Measurements from ENCODE around the gene NAT9. TPM values are rescaled to one million over a fixed set of nuclear protein-coding genes. Genes with fewer than 3 reads are reported as not detected.

The NAT9 gene
- total RNA-seq, 2 experiments from 2014 or later: 44.4 to 49.6 TPM

- POLR2A ChIA-PET: no interaction called here
- CTCF ChIA-PET: interaction anchor here (1.0 kb wide), 1 partner anchor 16 kb away, joined by 5 read pairs; no protein-coding TSS in a partner anchor
These were observed 31.8 kb upstream of the NAT9 start for GRCh38 chr17:74807925-74808324.

DNA sequence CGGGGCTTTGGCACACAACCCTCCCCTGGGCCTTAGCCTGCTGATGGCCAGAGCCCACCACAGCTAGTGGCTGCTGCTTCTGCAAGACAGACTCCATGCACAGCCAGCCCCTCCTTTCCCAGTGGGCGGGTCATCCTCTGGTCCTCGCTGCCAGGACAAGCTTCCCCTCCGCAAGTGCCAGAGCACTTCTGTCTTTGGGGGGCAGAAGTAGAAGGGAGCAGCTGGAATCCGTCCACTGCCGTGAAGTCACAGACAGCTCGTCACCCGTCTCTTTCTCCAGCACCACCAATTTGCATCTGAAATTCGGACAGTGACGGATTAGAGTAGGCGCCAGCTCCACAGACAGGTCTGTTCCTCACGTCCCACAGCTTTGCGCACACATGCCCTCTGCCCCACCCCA lies 31.3 kb upstream of the NAT9 start:
- POLR2A ChIA-PET: no interaction called here
- CTCF ChIA-PET: interaction anchor here (1.5 kb wide), 1 partner anchor 9 kb away, joined by 5 read pairs; no protein-coding TSS in a partner anchor

DNA sequence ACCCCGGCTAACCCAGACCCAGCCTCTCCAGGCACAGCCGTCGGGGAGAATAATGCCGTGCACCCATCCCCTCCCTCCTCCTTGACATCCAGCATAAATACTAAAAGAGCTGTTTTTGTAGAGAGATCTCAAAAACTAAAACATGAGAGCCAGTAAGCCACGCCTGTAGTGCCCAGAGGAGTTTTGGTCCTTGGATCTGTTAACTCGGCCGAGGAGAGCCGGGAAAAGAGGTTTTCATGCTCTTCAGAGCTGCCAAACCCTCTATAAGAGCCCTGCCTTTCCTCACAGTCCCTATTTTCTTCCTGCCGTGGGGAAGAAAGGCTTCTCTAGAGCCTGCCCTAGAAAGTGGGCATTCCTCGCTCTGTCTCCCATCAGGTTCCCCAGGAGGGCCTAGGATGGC lies 30.2 kb upstream of the NAT9 start:
- POLR2A ChIA-PET: no interaction called here
- CTCF ChIA-PET: interaction anchor here (1.2 to 1.5 kb wide), 3 partner anchors 11 to 155 kb away, joined by 3 to 5 read pairs (median 3); no protein-coding TSS in a partner anchor

DNA sequence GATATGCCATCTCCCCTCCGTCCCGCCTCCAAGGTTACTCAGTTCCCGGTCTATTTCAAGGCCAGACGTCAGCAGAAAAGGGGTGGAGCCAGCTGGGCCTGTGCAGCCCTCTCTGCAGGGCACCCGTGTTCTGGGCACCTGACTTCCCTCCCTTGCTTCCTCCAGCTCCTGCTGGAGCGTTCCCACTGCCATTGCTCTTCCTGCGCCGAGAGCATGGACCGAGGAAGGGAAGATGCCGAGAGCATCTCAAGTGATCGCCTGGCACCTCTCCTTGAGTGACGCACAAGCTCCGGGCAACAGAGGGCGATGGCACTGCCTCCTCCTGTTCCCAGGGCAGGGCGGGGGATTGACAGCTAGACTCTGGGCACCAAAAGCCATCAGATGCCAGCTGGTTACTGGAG lies 29.4 kb upstream of the NAT9 start:
- ChIA-PET POLR2A (no interaction called here), CTCF (interaction anchor here (0.7 to 1.5 kb wide), 3 partner anchors 14 to 154 kb away, joined by 3 to 4 read pairs (median 3); no protein-coding TSS in a partner anchor)

DNA sequence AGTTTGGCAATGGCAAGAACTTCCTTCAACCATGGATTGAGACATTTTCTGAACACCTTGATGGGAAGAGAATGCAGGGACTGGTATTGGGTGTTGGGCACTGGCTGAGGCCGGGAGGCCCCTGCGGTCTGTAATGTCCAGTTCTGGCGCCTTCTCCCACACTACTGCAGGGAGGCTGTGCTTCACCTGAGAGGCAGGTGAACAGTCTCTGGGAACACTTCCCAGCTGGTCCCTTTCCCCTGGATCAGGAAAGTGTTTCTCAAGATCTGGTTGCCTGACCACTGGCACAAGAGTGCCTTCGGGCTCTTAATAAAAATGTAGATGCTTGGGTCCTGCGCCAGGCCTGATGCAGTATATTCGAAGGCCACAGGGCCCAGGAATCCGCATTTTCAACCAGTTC lies 28.5 kb upstream of the NAT9 start:
- CTCF ChIA-PET: interaction anchor here (0.7 to 1.0 kb wide), 2 partner anchors 13 to 14 kb away, joined by 4 to 5 read pairs; no protein-coding TSS in a partner anchor
- POLR2A ChIA-PET: no interaction called here

- CTCF ChIA-PET: interaction anchor here (1.0 kb wide), 1 partner anchor 13 kb away, joined by 5 read pairs; no protein-coding TSS in a partner anchor
- POLR2A ChIA-PET: no interaction called here
These were observed 27.8 kb upstream of the NAT9 start for GRCh38 chr17:74803971-74804370.

DNA sequence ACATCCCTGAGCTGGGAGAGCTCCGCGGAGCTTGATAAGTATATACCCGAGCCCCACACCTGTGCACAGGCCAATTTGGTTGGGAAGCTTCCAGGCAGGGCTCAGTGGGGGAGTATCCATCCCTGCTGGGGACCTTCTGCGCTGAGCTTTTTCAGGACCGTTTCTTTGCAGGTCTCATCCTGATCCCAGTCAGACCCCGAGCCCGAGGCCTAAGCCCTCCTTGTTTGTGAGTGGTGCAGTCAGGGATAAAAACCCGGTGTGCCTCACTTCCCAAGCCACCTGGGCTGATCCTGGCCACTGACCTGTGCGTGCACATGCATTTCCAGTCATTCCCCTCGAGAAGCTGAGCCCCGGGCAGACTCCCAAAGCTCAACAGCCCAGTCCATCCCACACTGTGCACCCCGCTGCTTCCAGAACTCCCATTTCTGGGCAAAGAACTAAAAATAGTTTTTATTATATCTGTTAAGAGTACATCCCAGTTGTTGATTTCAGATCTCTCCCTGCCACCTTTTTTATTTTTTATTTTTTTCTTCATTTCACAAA lies 27.3 kb upstream of the NAT9 start:
- POLR2A ChIA-PET: no interaction called here
- CTCF ChIA-PET: no interaction called here

DNA sequence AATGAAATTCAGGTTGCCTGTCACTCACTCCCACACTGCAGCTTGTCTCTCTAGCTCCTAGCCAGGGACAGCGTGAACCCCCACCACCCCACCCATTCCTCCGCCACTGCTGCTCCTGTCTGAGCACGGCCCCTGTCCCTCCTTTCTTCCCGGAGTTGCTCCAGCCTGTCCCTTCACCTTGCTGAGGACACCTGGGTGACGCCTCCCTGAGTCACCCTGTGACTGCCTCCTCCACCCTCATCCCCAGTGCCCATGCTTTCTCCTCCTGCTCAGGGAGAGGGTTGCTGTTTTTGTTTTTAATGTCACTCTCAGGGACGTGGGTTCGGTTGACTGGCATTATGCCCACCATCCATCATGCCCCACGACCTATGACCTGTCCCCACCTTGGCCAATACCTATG lies 25.8 kb upstream of the NAT9 start:
- POLR2A ChIA-PET: no interaction called here
- CTCF ChIA-PET: interaction anchor here (0.6 kb wide), 1 partner anchor 10 kb away, joined by 3 read pairs; no protein-coding TSS in a partner anchor

DNA sequence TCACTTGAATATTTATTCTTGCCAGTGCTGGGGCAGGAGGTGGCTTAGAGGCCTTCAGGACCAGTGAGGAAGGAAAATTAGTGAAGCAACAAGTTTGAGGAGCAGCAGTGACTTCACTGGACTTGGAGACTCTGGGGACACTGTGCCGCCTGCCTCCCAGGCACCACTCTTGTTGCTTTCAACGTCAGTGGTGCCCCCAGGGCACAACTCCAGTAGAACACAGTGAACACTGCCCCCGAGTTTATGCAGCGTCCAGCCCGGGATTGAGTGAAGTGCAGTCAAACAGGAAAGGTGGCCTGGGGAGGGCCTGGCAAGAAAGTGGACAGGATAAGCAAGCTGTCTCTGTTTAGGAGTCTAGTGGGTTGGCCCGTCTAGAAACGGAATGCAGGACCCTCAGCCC lies 24.4 kb upstream of the NAT9 start:
- ChIA-PET POLR2A (no interaction called here), CTCF (no interaction called here)

DNA sequence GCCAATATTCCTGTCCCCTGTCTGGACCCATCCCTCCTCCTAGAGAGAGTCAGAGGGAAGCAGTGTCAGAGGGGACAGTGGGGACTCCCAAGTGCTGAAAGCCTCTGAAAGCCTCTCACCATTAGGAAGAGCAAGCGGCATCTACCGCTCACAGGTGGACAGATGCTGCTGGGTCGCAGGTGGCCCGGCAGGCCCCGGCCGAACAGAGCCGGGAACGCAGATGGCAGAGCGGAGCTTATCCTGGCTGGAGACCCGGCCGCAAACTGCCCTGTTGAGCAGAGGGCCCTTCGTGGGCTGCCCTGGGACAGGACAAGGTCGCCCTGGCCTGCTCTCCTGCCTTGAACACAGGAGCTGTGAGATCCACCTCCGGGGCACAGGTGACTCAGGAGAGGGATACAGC lies 23.0 kb upstream of the NAT9 start:
- ChIA-PET CTCF (no interaction called here), POLR2A (no interaction called here)

- ChIA-PET CTCF (no interaction called here), POLR2A (no interaction called here)
These were observed 22.1 kb upstream of the NAT9 start for GRCh38 chr17:74798239-74798707.

DNA sequence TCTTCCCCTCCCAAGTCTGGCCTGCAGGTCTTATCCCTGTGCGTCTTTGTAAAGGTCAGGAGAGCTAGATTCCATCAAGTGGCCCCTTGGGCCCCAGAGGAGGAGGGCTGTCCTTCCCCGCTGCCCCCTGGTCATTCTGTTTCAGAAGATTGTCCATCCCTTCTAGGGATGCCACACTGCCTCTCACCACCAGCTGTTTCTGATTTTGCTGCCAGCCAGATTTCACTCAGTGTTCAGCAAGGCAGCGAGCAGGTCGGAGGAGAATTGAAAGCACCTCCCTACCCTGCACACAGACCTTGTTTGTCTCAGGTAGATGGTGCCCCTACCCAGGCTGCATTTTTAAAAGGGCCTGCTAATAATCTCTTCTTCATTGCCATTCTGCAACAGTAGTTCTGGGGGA lies 21.7 kb upstream of the NAT9 start:
- ChIA-PET POLR2A (no interaction called here), CTCF (interaction anchor here (0.7 kb wide), 1 partner anchor 65 kb away, joined by 3 read pairs; no protein-coding TSS in a partner anchor)

DNA sequence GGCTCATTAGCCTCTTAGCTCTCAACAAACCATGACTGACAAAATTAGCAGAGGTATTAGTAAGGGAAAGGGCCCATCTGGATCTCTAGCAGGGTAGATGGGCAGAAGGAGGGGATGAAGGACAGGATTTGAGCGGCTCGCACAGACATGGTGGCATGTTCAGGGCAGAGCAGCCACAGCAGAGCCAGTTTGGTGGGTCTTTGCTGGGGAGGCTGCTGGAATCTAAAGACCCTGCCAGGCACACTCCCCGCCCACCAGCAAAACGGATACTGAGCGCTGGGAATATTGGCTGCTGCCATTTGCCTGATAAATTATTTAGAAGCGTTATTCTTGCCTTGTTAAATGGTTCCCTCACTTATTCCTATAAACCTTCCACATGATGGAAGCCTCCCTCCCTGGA lies 20.7 kb upstream of the NAT9 start:
- CTCF ChIA-PET: interaction anchor here (0.7 to 1.1 kb wide), 2 partner anchors 66 to 68 kb away, joined by 3 read pairs; no protein-coding TSS in a partner anchor
- POLR2A ChIA-PET: no interaction called here

GRCh38 chr17:74796211-74796610 lies 20.1 kb upstream of the NAT9 start:
- ChIA-PET CTCF (interaction anchor here (1.1 kb wide), 1 partner anchor 69 kb away, joined by 3 read pairs; no protein-coding TSS in a partner anchor), POLR2A (no interaction called here)

- POLR2A ChIA-PET: no interaction called here
- CTCF ChIA-PET: interaction anchor here (1.1 kb wide), 1 partner anchor 70 kb away, joined by 3 read pairs; no protein-coding TSS in a partner anchor
These were observed 19.3 kb upstream of the NAT9 start for GRCh38 chr17:74795327-74796020.

DNA sequence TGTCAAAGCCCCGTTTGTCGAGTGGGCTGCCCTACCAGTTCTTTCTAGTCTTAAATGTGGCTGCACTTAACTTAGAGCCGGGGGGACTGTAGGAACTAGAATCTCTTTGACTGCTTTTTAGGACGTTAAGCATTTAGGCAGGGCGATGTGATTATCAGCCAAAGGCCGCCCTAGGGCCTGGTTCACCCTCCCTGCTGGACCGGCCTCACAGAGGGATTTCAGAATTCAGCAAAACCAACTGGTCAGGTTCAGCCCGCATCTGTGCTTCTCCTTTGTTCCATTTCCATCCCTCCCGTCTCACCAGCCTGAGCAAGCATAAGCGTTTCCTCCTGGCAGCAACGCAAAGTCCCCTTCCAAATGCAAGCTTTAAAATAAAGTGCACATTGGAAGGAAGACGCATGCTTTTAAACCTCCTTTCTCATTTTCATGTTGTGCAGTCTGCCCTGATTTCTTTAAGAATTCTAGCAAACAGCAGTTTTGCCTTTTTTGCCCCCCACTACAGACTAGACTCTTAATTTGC lies 16.5 kb upstream of the NAT9 start:
- CTCF ChIA-PET: interaction anchor here (1.2 to 7.4 kb wide), 4 partner anchors 8 to 81 kb away, joined by 3 to 112 read pairs (median 18); partner anchors contain the start of genes FDXR, GRIN2C and NAT9
- POLR2A ChIA-PET: no interaction called here

DNA sequence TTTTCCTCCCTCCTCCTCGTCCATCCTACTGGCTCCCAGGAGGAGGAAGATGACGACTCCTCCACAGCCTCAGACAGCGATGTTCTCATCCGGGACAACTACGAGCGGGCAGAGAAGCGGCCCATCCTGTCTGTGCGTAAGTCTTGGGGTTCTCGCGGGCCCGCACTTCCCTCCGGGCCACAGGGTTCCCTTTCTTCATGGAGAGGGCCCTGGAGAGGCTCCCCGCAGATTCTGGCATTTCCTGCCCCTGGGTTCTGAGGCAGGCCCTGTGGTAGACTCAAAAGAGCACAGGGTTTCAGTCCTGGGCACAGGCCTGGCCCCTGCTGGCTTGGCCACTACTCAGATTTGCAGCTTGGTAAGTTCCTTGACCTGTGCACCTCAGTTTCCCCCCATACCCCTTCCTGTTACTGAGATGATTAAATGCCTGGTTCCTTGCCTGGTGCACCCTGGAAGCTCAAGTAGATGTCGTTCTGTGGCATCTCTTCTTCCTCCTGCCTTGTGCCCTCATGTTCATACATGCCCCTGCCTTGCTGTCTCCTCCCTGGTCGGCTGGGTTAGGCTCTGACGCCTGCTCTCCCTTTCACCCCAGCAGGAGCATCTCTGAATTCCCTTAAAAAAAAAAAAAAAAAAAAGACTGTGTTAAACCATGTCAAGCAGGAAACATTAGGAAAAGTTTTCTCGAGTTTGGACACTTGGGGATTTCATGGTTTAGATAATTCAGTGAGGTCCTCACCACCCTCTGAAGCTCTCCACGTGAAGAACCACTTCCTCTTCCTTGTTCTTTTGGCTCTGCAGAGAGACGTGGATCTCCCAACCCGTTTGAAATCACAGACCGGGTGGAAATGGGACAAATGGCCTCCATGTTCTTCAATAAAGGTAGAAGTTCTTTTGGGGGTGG lies 14.3 kb upstream of the NAT9 start:
- POLR2A ChIA-PET: interaction anchor here (0.6 kb wide), 1 partner anchor 45 kb away, joined by 3 read pairs; no protein-coding TSS in a partner anchor
- CTCF ChIA-PET: interaction anchor here (0.7 to 7.4 kb wide), 34 partner anchors 8 to 459 kb away, joined by 3 to 112 read pairs (median 6); partner anchors contain the start of genes FDXR, GRIN2C, NAT9 and NHERF1

- ChIA-PET CTCF (interaction anchor here (1.3 kb wide), 1 partner anchor 70 kb away, joined by 3 read pairs; no protein-coding TSS in a partner anchor), POLR2A (interaction anchor here (0.5 kb wide), 1 partner anchor 40 kb away, joined by 4 read pairs; no protein-coding TSS in a partner anchor)
These were observed 10.4 kb upstream of the NAT9 start for GRCh38 chr17:74786431-74787055.

DNA sequence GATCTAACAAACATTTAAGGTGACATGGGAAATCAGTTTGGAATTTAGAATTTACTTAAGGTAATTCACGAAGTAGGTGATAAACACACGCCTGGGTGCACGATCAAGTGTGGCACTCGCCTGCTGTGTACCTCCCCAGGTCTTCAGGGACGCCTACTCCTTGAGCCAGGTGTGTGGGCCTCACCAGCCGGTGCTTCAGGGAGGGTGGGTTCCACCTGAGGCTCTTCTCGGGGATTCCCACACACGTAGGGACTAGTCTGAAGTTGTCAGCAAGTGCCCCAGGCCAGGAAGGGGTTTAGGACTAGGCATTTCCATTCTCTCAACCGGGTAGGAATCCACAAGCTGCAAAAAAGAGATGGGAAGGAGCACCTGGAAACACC lies 9.8 kb upstream of the NAT9 start:
- ChIA-PET POLR2A (no interaction called here), CTCF (interaction anchor here (1.3 kb wide), 1 partner anchor 70 kb away, joined by 3 read pairs; no protein-coding TSS in a partner anchor)
